GM12878 (cell line): ENCODE data around the gene CASP5. TPM values are rescaled to one million over a fixed set of nuclear protein-coding genes. Genes with fewer than 3 reads are reported as not detected.

ENCODE experiments used
- ATAC-seq: fragments of 200-7000 bp; cut with Tn5 transposase; 3 replicates; pipeline ENCODE4 v1.9.1; 2020; ENCODE audit warnings: mild to moderate bottlenecking, moderate library complexity
- BruUV-seq: library from RNA; stranded (reverse); fragments of 400-500 nt; replicated peaks from 2 replicates; lab custom pipeline; 2021; lab: Mats Ljungman, UMichigan
- CTCF ChIA-PET: fragments of 300-600 bp; sonication (Branson Sonifier 250); formaldehyde crosslinking; extraction: SDS; loops from one replicate; lab custom pipeline; 2021; ENCODE audit warnings: inconsistent platforms; lab: Yijun Ruan, JAX
- POLR2A ChIA-PET: fragments of 350-600 bp; formaldehyde crosslinking; extraction: SDS; loops from one replicate; lab custom pipeline; 2021; ENCODE audit warnings: inconsistent platforms; lab: Charles Lee
- RAD21 ChIA-PET: fragments of 300-600 bp; sonication (Branson Sonifier 250); formaldehyde crosslinking; loops from one replicate; lab custom pipeline; 2023; ENCODE audit warnings: antibody characterized with exemption; ENCODE audit not compliant: unreplicated experiment; lab: Charles Lee
- SMC1A ChIA-PET: fragments of 300-600 bp; sonication (Branson Sonifier 250); formaldehyde crosslinking; loops from one replicate; lab custom pipeline; 2023; ENCODE audit not compliant: unreplicated experiment, uncharacterized antibody; lab: Charles Lee
- DNase-seq: peaks from one replicate; pipeline ENCODE4 v3.0.0-alpha.2; 2011; ENCODE audit warnings: low read depth, low spot score
- FAIRE-seq: peaks from 3 replicates; lab custom pipeline; 2011; peaks lifted over from hg19 to GRCh38; lab: Jason Lieb, UNC
- H2AFZ ChIP-seq: 2 replicates; pipeline ENCODE4 v1.6.0; 2011; ENCODE audit warnings: low read depth, low read length, control low read depth; ENCODE audit not compliant: control insufficient read depth
- H3K27ac ChIP-seq: 2 replicates; pipeline ENCODE4 v1.5.1; 2011; ENCODE audit warnings: control low read depth; ENCODE audit not compliant: control insufficient read depth, insufficient read depth
- H3K27me3 ChIP-seq, 2 experiments: replicated peaks in 1 of 2; 2 replicates each; pipeline versions ENCODE4 v1.6.0 to v1.6.1; 2011; ENCODE audit warnings: low read length in 1 of 2; ENCODE audit not compliant: control insufficient read depth in 2 of 2, insufficient read depth in 2 of 2
- H3K36me3 ChIP-seq, 2 experiments: 2 replicates each; pipeline ENCODE4 v1.5.1; 2011; ENCODE audit warnings: low read length in 1 of 2; ENCODE audit not compliant: control insufficient read depth in 2 of 2, insufficient read depth in 2 of 2
- H3K4me1 ChIP-seq: 2 replicates; pipeline ENCODE4 v1.6.1; 2011; ENCODE audit warnings: mild to moderate bottlenecking, low read length, moderate library complexity, mixed read lengths; ENCODE audit not compliant: control insufficient read depth, insufficient read depth
- H3K4me2 ChIP-seq: 2 replicates; pipeline ENCODE4 v1.6.0; 2011; ENCODE audit warnings: control low read depth; ENCODE audit not compliant: control insufficient read depth, insufficient read depth
- H3K4me3 ChIP-seq: fragments of 200-600 bp; sonication (generic); 2 replicates; pipeline ENCODE4 v1.5.1; 2016
- H3K79me2 ChIP-seq: 2 replicates; pipeline ENCODE4 v1.6.0; 2011; ENCODE audit warnings: low read length; ENCODE audit not compliant: control insufficient read depth, insufficient read depth
- H3K9ac ChIP-seq: 2 replicates; pipeline ENCODE4 v1.8.0; 2011; ENCODE audit warnings: low read length, control low read depth, mixed read lengths; ENCODE audit not compliant: control insufficient read depth, insufficient read depth
- H3K9me3 ChIP-seq: replicated peaks from 3 replicates; pipeline ENCODE4 v1.5.1; 2011; ENCODE audit warnings: mild to moderate bottlenecking, low read length; ENCODE audit not compliant: control insufficient read depth, insufficient read depth
- H4K20me1 ChIP-seq: 2 replicates; pipeline ENCODE4 v1.6.0; 2011; ENCODE audit not compliant: control insufficient read depth, insufficient read depth
- CTCF ChIP-seq, 3 experiments: IDR thresholded peaks in 2 of 3; conservative IDR thresholded peaks in 1 of 3; 2 replicates each; pipeline ENCODE4 v1.5.1; 2011; ENCODE audit warnings: low read depth in 3 of 3, low read length in 3 of 3, mild to moderate bottlenecking in 3 of 3, control low read depth in 2 of 3, moderate library complexity in 2 of 3, inconsistent platforms in 1 of 3, mixed read lengths in 1 of 3; ENCODE audit not compliant: control insufficient read depth in 2 of 3, insufficient read depth in 1 of 3; ENCODE audit errors: extremely low read depth in 1 of 3
- JUND ChIP-seq: IDR thresholded peaks from 2 replicates; pipeline ENCODE4 v1.6.1; 2012; ENCODE audit warnings: low read depth, mild to moderate bottlenecking, low read length, improper control_type of control experiment, moderate library complexity
- MEF2A ChIP-seq: IDR thresholded peaks from 2 replicates; pipeline ENCODE4 v1.6.1; 2011; ENCODE audit warnings: low read depth, mild to moderate bottlenecking, low read length, moderate library complexity; ENCODE audit not compliant: insufficient read depth
- MXI1 ChIP-seq: fragments of 150-350 bp; IDR thresholded peaks from 2 replicates; pipeline ENCODE4 v1.6.1; 2011; ENCODE audit warnings: low read depth, mild to moderate bottlenecking, inconsistent platforms, low read length, improper control_type of control experiment
- NR2F1 ChIP-seq: fragments of 450-650 bp; conservative IDR thresholded peaks from 2 replicates; pipeline ENCODE4 v1.6.1; 2017; ENCODE audit warnings: mild to moderate bottlenecking
- RCOR1 ChIP-seq: conservative IDR thresholded peaks from 2 replicates; pipeline ENCODE4 v1.6.1; 2012; ENCODE audit warnings: low read depth, low read length, improper control_type of control experiment
- SIN3A ChIP-seq: IDR thresholded peaks from 2 replicates; pipeline ENCODE4 v1.6.1; 2012; ENCODE audit warnings: low read depth, low read length, improper control_type of control experiment
- USF2 ChIP-seq: IDR thresholded peaks from 2 replicates; pipeline ENCODE4 v1.6.1; 2011; ENCODE audit warnings: low read depth, low read length, improper control_type of control experiment, borderline replicate concordance
- WGBS: methylation state at CpG from one replicate; pipeline ENCODE4 v1.1.6; 2016; ENCODE audit warnings: low lambda C conversion rate; ENCODE audit not compliant: insufficient replicate concordance, insufficient coverage; ENCODE audit errors: missing lambda C conversion rate; 5-methylcytosine and 5-hydroxymethylcytosine counted together
- in situ Hi-C: fragments of 300-500 bp; cut with MboI; formaldehyde crosslinking; loops from 9 replicates; pipeline ENCODE4 v1.14.3; 2018; ENCODE audit warnings: mixed read lengths
- intact Hi-C: fragments of 100-400 bp; cut with micrococcal nuclease; formaldehyde crosslinking; loops from one replicate; pipeline ENCODE4 v1.14.2; 2022; ENCODE audit not compliant: unreplicated experiment
- polyA plus RNA-seq, 11 experiments: library from polyadenylated mRNA; depleted of rRNA in 4 of 11; unstranded in 6 of 11; stranded (reverse) in 5 of 11; fragments of >200 nt; fragmentation: Nextera tagmentation in 4 of 11; fragmentation: Illumina TruSeq in 1 of 11; extraction: Ambion mirVana in 4 of 11; extraction: Trizol in 1 of 11; gene quantifications; 1 replicate in 1 of 11; 2 replicates in 10 of 11; pipeline versions ENCODE4 v1.2.1 to v1.2.3, GENCODE V29; 2011 to 2016; ENCODE audit warnings: inconsistent platforms in 2 of 11, missing spikeins in 2 of 11, low read depth in 1 of 11
- total RNA-seq, 4 experiments: library from RNA; depleted of rRNA in 3 of 4; stranded (reverse); fragments of >200 nt in 3 of 4; fragmentation: Illumina TruSeq in 1 of 4; extraction: Trizol in 1 of 4; gene quantifications; 2 replicates each; pipeline versions ENCODE4 v1.2.1 to v1.2.3, GENCODE V29; 2013 to 2021

Gene CASP5
- total and polyA plus RNA-seq, 10 of the 15 experiments (the other 5 are each of a cell fraction or from before 2014, with no cell fraction given) = not detected

GRCh38 chr11:104962852-104963251 is 60.1 kb downstream of the CASP5 start:
- H3K9ac ChIP-seq = no peak overlapping the region
- no peak overlapping the region for H3K4me2 ChIP-seq
- WGBS = 86% methylated on average over 3 of the region's 3 CpGs
- H3K79me2 ChIP-seq = peaks cover 2% of the 10 kb centered on the region
- in situ Hi-C loops (no loop called here), intact Hi-C loops (no loop called here)
- H3K4me1 ChIP-seq = no peaks in the 10 kb centered on the region
- H4K20me1 ChIP-seq = no peaks in the 10 kb centered on the region
- H3K27me3 ChIP-seq = no peaks in the 10 kb centered on the region
- ATAC-seq = no peak
- no peak overlapping the region for H3K4me3 ChIP-seq
- H2AFZ ChIP-seq = no peak overlapping the region
- ChIA-PET POLR2A (no interaction called here), RAD21 (no interaction called here), CTCF (interaction anchor here (0.9 kb wide), 1 partner anchor 16 kb away, joined by 4 read pairs; no protein-coding TSS in a partner anchor), SMC1A (interaction anchor here (1.3 kb wide), 1 partner anchor 66 kb away, joined by 3 read pairs; no protein-coding TSS in a partner anchor)
- H3K27ac ChIP-seq = no peak overlapping the region
- no peak for DNase-seq
- BruUV-seq = no TSS peak
- no peaks in the 10 kb centered on the region for H3K9me3 ChIP-seq
- TF ChIP-seq MEF2A = no peak
- TF ChIP-seq CTCF (IDR thresholded peaks at IDR 0.05 in 2 of 3, conservative IDR thresholded peaks at IDR 0.05 in 1 of 3; ENCODE audit: control insufficient read depth in 2 of 3, extremely low read depth in 1 of 3, insufficient read depth in 1 of 3, low read depth in 3 of 3, low read length in 3 of 3) = no peak
- TF ChIP-seq RCOR1 = no peak
- FAIRE-seq = no peak
- H3K36me3 ChIP-seq = no peaks in the 10 kb centered on the region

- no peak for FAIRE-seq
- no peaks in the 10 kb centered on the region for H3K9me3 ChIP-seq
- H4K20me1 ChIP-seq = no peaks in the 10 kb centered on the region
- 86% methylated on average over 3 of the region's 3 CpGs for WGBS
- H3K27me3 ChIP-seq = no peaks in the 10 kb centered on the region
- ChIA-PET RAD21 (interaction anchor here (1.3 to 1.9 kb wide), 2 partner anchors 10 to 11 kb away, joined by 5 read pairs; no protein-coding TSS in a partner anchor), CTCF (interaction anchor here (1.3 kb wide), 1 partner anchor 72 kb away, joined by 3 read pairs; no protein-coding TSS in a partner anchor), POLR2A (no interaction called here)
- ATAC-seq = no peak
- H3K36me3 ChIP-seq = peaks cover 0 to 4% of the 10 kb centered on the region in 2 experiments; a peak in 2 of 4 replicates
- H3K79me2 ChIP-seq = no peaks in the 10 kb centered on the region
- BruUV-seq = no TSS peak
- DNase-seq = no peak
- no peak overlapping the region for H3K4me3 ChIP-seq
- H2AFZ ChIP-seq = no peak overlapping the region
- in situ Hi-C loops = no loop called here
- H3K27ac ChIP-seq = no peak overlapping the region
- TF ChIP-seq MXI1 (no peak), USF2 (no peak), SIN3A (no peak), NR2F1 (no peak), JUND (no peak)
- TF ChIP-seq, all 136 proteins: peak for 0
- Histone ChIP-seq H3K4me1 (no peaks in the 10 kb centered on the region), H3K4me2 (no peak overlapping the region), H3K9ac (no peak overlapping the region)
- SMC1A ChIA-PET = interaction anchor here (1.4 kb wide), 1 partner anchor 12 kb away, joined by 3 read pairs; no protein-coding TSS in a partner anchor
- intact Hi-C loops = no loop called here
Observed at GRCh38 chr11:104957280-104957679, 65.7 kb downstream of the CASP5 start.
